ENCODE results near the gene TGFB2. TPM values are rescaled to one million over a fixed set of nuclear protein-coding genes. Genes with fewer than 3 reads are reported as not detected.

The TGFB2 gene
- total RNA-seq, 2 experiments from 2014 or later = 0.03 to 0.11 TPM

DNA sequence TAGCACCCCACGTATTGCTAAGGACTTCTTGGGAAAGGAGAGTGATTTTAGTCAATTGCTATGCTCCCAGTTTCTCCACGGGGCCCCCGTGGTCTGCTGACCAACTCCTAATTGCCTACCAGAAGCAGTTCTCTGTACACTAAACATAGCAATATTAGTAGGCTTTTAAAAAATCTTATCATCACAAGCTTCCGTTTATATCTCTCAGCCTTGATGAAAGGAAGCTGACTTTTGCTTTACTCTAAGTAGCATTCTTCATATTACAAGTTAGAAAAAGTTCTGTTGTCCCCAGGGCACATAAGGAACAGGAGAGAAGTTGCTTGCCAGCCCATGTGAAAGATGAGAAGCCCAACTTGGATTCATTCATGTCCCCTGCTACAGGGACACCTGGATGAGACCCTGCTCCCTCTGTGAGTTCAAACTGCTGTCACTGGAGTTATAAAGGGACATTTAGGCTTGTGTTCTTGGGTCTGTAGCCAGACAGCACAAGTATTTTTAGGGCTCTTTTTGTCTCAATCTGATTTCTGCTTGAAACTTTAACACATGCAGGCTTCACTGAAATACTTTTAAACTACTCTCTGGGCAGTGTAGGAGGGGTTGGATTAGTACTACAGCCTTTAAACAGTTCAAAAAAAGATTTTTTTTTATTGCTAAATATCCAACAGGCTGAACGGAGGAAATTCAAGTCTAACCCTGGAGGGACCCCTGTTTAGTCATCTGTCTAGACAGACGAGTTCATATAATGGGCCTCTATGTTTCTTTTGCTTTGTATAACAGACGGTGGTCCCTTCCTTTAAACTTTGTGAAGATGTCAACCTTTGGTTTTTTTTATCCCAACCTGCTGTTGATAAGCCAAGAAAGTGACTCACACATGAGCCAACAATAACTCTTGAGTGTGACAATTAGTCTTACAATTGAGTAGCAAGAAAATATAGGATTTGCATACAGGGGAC lies 29.5 kb downstream of the TGFB2 start:
- TF ChIP-seq, protein P1, sequence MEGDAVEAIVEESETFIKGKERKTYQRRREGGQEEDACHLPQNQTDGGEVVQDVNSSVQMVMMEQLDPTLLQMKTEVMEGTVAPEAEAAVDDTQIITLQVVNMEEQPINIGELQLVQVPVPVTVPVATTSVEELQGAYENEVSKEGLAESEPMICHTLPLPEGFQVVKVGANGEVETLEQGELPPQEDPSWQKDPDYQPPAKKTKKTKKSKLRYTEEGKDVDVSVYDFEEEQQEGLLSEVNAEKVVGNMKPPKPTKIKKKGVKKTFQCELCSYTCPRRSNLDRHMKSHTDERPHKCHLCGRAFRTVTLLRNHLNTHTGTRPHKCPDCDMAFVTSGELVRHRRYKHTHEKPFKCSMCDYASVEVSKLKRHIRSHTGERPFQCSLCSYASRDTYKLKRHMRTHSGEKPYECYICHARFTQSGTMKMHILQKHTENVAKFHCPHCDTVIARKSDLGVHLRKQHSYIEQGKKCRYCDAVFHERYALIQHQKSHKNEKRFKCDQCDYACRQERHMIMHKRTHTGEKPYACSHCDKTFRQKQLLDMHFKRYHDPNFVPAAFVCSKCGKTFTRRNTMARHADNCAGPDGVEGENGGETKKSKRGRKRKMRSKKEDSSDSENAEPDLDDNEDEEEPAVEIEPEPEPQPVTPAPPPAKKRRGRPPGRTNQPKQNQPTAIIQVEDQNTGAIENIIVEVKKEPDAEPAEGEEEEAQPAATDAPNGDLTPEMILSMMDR (conservative IDR thresholded peaks at IDR 0.05; ENCODE audit: low read length) = no peak
- no peak for TF ChIP-seq EZH2phosphoT487 (IDR thresholded peaks at IDR 0.05; ENCODE audit: borderline replicate concordance, low read depth, low read length)
- Histone ChIP-seq H3K9me3 (ENCODE audit: low read length) (no peaks in the 10 kb centered on the region), H3K4me1 (ENCODE audit: insufficient read depth, low read length, poor library complexity, severe bottlenecking) (no peaks in the 10 kb centered on the region), H3K27ac (ENCODE audit: low read depth, low read length, poor library complexity, severe bottlenecking) (no peak overlapping the region), H3K79me2 (ENCODE audit: insufficient read depth, low read depth, low read length) (no peaks in the 10 kb centered on the region), H4K20me1 (ENCODE audit: insufficient read depth, low read length) (no peaks in the 10 kb centered on the region), H3K36me3 (ENCODE audit: insufficient read depth, low read length) (no peaks in the 10 kb centered on the region), H3K4me2 (ENCODE audit: low read length) (no peak overlapping the region), H2AFZ (ENCODE audit: low read length) (no peak overlapping the region), H3K4me3 (ENCODE audit: low read depth, low read length, poor library complexity, severe bottlenecking) (no peak overlapping the region), H3K9me2 (ENCODE audit: insufficient read depth, low read length) (no peaks in the 10 kb centered on the region)
- ChIA-PET CTCF (ENCODE audit: unreplicated experiment) (no interaction called here), POLR2A (no interaction called here)
- no peak for DNase-seq (ENCODE audit: low spot score)
- intact Hi-C loops (cut with micrococcal nuclease; ENCODE audit: unreplicated experiment) = no loop called here
- BruUV-seq (replicated peaks) = no TSS peak

DNA sequence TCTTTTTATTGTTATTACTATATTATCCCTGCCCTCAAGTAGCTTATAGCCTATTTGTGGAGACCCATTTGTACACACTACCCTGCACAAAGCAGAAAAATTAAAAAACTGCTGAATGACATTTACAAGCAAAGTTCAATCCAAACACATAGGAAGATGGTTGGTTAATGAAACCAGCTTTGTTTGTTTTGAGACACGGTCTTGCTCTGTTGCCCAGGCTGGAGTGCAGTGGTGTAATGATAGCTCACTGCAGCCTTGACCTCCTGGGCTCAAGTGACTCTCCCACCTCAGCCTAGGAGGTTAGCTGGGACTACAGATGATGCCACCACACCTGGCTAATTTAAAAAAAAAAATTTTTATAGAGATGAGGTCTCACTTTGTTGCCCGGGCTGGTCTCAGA lies 31.6 kb downstream of the TGFB2 start:
- DNase-seq (ENCODE audit: low spot score) = no peak
- no peaks in the 10 kb centered on the region for H3K79me2 ChIP-seq (ENCODE audit: insufficient read depth, low read depth, low read length)
- no TSS peak for BruUV-seq (replicated peaks)
- no peak overlapping the region for H3K4me2 ChIP-seq (ENCODE audit: low read length)
- no peaks in the 10 kb centered on the region for H3K9me3 ChIP-seq (ENCODE audit: low read length)
- no peaks in the 10 kb centered on the region for H3K4me1 ChIP-seq (ENCODE audit: insufficient read depth, low read length, poor library complexity, severe bottlenecking)
- ChIA-PET CTCF (ENCODE audit: unreplicated experiment) (no interaction called here), POLR2A (no interaction called here)
- no peaks in the 10 kb centered on the region for H3K9me2 ChIP-seq (ENCODE audit: insufficient read depth, low read length)
- TF ChIP-seq, protein P1 (conservative IDR thresholded peaks at IDR 0.05; ENCODE audit: low read length) = no peak
- TF ChIP-seq EZH2phosphoT487 (IDR thresholded peaks at IDR 0.05; ENCODE audit: borderline replicate concordance, low read depth, low read length) = no peak
- no peak overlapping the region for H3K27ac ChIP-seq (ENCODE audit: low read depth, low read length, poor library complexity, severe bottlenecking)
- intact Hi-C loops (cut with micrococcal nuclease; ENCODE audit: unreplicated experiment) = no loop called here
- H4K20me1 ChIP-seq (ENCODE audit: insufficient read depth, low read length) = no peaks in the 10 kb centered on the region
- no peak overlapping the region for H2AFZ ChIP-seq (ENCODE audit: low read length)
- H3K4me3 ChIP-seq (ENCODE audit: low read depth, low read length, poor library complexity, severe bottlenecking) = no peak overlapping the region
- H3K36me3 ChIP-seq (ENCODE audit: insufficient read depth, low read length) = no peaks in the 10 kb centered on the region

DNA sequence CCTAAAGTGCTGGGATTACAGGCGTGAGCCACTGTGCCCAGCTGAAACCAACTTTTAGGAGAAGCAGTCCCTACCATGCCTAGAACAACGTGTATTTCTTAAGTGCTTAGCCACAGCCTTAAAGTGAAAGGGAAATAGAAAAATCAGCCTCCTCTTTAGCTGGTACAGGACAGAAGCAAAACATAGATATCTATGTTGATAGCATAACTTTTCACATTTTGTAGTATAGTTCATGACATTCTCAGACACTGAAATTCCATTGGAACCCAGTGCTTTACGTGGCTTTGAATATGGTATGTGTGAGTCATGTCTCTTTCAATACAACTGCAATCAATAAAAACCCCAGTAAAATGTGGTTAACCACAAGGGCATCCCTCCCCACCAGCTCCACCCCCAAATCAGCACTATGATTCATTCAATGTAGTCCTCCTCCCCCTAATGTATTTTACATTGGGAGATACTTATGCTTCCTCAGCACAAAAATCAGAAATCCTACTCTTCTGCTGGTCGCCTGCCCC lies 32.1 kb downstream of the TGFB2 start:
- no peaks in the 10 kb centered on the region for H3K4me1 ChIP-seq (ENCODE audit: insufficient read depth, low read length, poor library complexity, severe bottlenecking)
- H3K9me2 ChIP-seq (ENCODE audit: insufficient read depth, low read length) = no peaks in the 10 kb centered on the region
- CTCF ChIA-PET (ENCODE audit: unreplicated experiment) = no interaction called here
- no peak for TF ChIP-seq EZH2phosphoT487 (IDR thresholded peaks at IDR 0.05; ENCODE audit: borderline replicate concordance, low read depth, low read length)
- TF ChIP-seq, protein P1 (conservative IDR thresholded peaks at IDR 0.05; ENCODE audit: low read length) = no peak
- intact Hi-C loops (cut with micrococcal nuclease; ENCODE audit: unreplicated experiment) = no loop called here
- no peak overlapping the region for H3K4me2 ChIP-seq (ENCODE audit: low read length)
- no peak for DNase-seq (ENCODE audit: low spot score)
- H3K4me3 ChIP-seq (ENCODE audit: low read depth, low read length, poor library complexity, severe bottlenecking) = no peak overlapping the region
- no peaks in the 10 kb centered on the region for H3K79me2 ChIP-seq (ENCODE audit: insufficient read depth, low read depth, low read length)
- H4K20me1 ChIP-seq (ENCODE audit: insufficient read depth, low read length) = no peaks in the 10 kb centered on the region
- H3K36me3 ChIP-seq (ENCODE audit: insufficient read depth, low read length) = no peaks in the 10 kb centered on the region
- POLR2A ChIA-PET = interaction anchor here (0.6 kb wide), 1 partner anchor 340 kb away, joined by 4 read pairs; no protein-coding TSS in a partner anchor
- no peak overlapping the region for H2AFZ ChIP-seq (ENCODE audit: low read length)
- no peak overlapping the region for H3K27ac ChIP-seq (ENCODE audit: low read depth, low read length, poor library complexity, severe bottlenecking)
- no peaks in the 10 kb centered on the region for H3K9me3 ChIP-seq (ENCODE audit: low read length)
- BruUV-seq (replicated peaks) = no TSS peak
